Fibroblast of villous mesenchyme (primary cell): ENCODE results near the gene MRTFB. TPM values are rescaled to one million over a fixed set of nuclear protein-coding genes. Genes with fewer than 3 reads are reported as not detected.

Experiments
- DNase-seq: peaks from one replicate; pipeline ENCODE4 v3.0.0-alpha.2; 2010; ENCODE audit warnings: low read depth
- H3K4me3 ChIP-seq: 2 replicates; pipeline ENCODE4 v1.5.1; 2011; ENCODE audit warnings: low read depth, mild to moderate bottlenecking, low read length
- CTCF ChIP-seq: IDR thresholded peaks from 2 replicates; pipeline ENCODE4 v1.5.1; 2012; ENCODE audit warnings: low read depth, mild to moderate bottlenecking, low read length; ENCODE audit not compliant: insufficient read depth
- total RNA-seq: library from RNA; depleted of rRNA; stranded (reverse); fragments of >200 nt; gene quantifications from 2 replicates; pipeline ENCODE4 v1.2.3, GENCODE V29; 2012

Gene MRTFB
- total RNA-seq, 1 donor: 8.2 TPM

GRCh38 chr16:14307527-14308367 is 236.6 kb downstream of the MRTFB start:
- no peak for TF ChIP-seq CTCF
- peak; percentile 13 for DNase-seq
- no peak overlapping the region for H3K4me3 ChIP-seq

GRCh38 chr16:14308368-14308723 is 237.2 kb downstream of the MRTFB start:
- no peak for DNase-seq
- H3K4me3 ChIP-seq: no peak overlapping the region
- TF ChIP-seq CTCF: no peak

- peak; percentile 23 for DNase-seq
- peak; percentile 26 for TF ChIP-seq CTCF
- H3K4me3 ChIP-seq: no peak overlapping the region
Measured at GRCh38 chr16:14309001-14309886, 238.1 kb downstream of the MRTFB start.

- DNase-seq: peak; percentile 50
- H3K4me3 ChIP-seq: no peak overlapping the region
Measured at GRCh38 chr16:14309906-14310305, 238.8 kb downstream of the MRTFB start.

DNA sequence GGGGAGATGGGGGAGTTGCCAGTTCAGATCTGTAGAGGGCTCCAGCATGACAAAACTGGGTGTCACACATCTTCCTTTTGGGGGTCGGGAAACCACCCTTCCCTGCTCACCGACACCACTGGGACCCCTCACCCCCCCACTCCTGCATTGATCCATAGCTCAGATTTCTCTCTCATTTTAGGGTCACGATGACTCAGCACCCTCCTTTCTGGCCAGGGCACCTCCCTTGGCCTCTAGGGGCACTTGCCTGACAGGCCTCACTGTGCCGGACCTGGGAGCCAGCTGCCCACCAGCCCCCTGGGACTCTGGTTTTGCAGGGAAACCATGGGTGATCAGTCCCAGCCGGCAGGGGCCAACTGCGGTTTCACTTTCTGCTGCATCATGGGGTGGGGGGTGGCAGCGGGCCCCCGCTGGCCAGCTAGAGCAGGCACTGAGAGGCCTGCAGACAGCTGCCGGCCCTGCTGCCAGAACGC is 239.4 kb downstream of the MRTFB start:
- peak; percentile 36 for TF ChIP-seq CTCF
- peak overlapping the region; percentile 24 for H3K4me3 ChIP-seq
- peak; percentile 71 for DNase-seq

More at GRCh38 chr16:14309906-14310305, 238.8 kb downstream of the MRTFB start:
- no peak for TF ChIP-seq CTCF

DNA sequence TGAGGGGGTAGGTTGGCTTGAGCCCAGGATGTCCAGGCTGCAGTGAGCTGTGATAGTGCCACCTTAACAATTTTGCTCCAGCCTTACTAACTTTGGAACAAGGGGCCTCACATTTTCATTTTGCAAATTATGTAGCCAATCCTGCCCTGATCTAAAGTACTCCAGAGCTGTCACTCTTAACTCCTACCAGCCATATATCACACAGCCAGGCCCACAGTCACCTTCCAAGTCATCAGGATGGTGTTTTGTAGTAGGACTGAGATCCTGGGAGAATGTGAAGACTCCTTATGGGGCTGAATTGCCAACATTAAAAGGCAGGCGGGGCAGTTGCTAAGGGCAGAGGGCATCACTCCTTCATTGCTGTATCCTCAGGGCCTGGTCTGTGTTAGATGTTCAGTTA is 243.0 kb downstream of the MRTFB start:
- no peak for DNase-seq
- H3K4me3 ChIP-seq: no peak overlapping the region
- TF ChIP-seq CTCF: no peak
